Stimulated activated CD4-positive, alpha-beta T cell treated with anti-CD3 and anti-CD28 coated beads, Interleukin-1b, Interleukin-23, amount 100 ng/mL, for 24 hours (primary cell): ENCODE measurements around the gene LINGO1.

Experiments used
- DNase-seq, 4 experiments: peaks; one replicate each; pipeline ENCODE4 v3.0.0-alpha.2; 2020; ENCODE audit warnings: low read depth in 4 of 4, low spot score in 1 of 4

The LINGO1 gene

DNA sequence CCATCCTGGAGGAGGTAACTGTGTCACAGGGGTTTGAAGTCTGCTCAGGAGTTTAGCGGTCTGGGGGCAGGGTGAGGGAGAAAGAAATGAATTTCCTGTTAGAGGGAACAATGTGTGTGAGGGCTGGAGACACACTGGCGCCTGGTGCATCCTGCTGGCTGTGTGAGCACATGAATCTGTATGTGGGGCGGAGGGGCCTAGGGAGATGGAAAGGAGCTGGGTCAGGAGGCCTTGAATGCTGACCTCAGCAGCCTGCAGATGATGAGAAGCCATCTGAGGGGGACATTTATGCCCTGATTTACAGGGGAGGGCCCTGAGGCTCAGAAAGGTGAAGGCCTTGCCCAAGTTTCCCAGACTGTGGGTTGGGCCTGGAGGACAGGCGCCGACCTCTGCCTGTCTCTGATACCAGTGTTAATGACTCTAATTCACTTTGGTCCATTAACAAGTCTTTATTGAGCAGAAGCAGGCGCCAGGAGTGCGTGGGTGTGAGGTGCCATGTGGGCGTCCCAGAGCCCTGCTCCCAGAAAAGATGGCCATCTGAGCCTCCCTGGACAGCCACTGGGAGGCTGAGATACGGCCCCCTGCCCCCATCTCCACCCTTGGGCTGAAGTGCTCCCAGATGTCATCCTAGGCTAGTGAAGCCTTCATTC is 34.8 kb downstream of the LINGO1 start:
- DNase-seq, result no peak

- no peak for DNase-seq
Measured at GRCh38 chr15:77596821-77597803, 35.6 kb downstream of the LINGO1 start.

DNA sequence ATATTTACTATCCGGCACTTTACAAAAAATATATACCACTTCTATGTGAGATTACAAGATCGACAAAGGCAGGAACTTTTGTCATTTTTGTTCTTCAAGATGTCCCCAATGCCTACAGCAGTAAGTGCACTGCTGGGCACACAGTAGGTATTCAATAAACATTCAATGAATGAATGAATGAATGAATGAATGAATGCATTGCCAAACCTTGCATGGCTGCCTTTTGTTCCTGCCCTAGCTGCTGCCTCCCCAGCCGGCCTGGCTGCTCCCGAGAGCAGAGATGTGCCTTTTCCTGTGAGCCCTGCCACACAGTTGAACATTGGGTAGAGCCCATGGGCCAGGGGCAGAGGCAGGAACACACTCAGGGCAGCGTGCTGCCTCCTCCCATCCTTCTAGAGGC is 37.5 kb downstream of the LINGO1 start:
- DNase-seq, result no peak

DNA sequence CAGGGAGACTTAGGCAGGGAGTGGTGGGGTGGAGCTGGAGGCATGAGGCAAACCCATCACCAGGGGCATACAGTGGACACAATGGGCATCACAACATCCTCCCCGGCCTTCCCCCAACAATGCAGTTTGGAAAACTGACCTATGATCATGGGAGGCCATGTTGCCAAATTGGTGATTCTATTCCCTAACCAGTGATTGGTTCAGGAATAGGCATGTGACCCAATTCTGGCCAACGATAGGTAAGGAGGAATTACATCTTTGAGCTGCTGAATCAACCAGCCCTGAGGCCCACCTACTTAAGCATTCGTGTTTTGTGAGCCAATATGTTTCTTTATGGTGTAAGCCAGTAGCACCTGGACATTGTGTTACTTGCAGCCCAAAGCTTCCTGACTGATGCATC is 40.0 kb downstream of the LINGO1 start:
- DNase-seq, result no peak

DNA sequence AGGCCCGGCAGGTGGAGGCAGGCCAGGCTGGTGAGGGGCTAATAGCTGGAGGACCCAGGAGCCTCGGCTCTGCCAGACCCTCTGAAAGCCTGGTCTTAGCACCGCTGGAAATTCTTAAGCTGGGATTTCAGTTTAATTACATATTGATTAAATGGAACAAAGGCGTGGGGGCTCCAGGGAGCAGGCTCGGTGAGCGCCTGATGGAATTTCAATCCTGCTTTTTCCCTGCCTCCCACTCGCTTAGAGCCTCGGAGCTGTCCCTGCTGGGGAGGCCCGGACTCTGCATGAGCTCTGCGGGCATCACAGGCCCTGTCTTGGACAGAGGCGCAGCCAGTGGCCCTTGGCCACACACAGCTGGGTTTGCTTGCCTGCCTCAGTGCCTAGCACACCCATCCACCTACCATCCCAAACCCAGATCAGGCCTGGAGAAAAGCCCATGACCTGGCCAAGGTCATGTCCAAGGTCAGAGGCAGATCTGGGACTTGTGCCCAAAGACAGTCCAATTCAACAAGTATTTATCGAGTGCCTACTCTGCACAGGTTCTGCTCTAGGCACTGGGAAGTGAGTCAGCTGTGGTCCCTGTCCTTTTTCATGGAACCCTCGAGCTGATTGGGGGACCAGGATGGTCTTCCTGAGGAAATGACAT is 40.6 kb downstream of the LINGO1 start:
- no peak for DNase-seq

DNA sequence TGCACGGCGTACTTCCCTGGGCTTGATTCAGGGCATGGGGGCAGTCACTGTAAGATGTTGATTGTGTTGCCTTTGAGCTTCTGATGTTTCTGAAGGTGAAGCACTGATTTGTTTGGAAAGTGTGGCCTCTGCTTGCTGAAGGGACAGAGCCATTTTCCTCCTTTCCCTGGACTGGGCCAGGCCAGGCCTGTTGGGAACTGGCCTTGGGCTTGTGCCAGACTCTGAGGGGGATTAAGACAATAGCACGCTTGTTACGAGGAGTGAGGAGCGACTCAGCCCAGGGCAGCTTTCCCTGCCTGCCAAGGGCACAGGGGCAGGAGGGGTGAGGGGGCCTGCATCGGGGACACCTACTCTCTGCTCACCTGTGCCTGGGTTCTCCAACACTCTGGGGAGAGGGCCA is 42.9 kb downstream of the LINGO1 start:
- no peak for DNase-seq

GRCh38 chr15:77588126-77588525 is 44.6 kb downstream of the LINGO1 start:
- DNase-seq, result no peak

DNA sequence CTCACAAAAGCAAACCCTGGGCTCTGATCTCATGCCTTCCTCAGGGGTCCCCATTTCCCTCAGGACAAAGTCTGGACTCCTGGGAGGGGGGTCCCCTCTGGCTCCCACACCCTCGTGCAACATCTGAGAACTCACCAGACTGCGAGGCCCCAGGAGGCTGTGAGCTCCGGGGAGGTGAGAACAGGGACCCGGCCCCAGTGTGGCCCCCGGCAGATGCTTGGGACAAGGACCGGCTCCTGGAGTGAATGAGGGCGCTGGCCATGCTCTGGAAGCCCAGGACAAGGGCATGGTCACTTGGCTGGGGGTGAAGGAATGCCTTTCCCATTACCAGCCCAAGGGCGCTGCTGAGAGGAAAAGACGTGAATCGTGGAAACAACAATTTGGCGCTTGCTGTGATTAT is 48.0 kb downstream of the LINGO1 start:
- DNase-seq, result no peak

GRCh38 chr15:77584201-77584600 is 48.5 kb downstream of the LINGO1 start:
- no peak for DNase-seq

DNA sequence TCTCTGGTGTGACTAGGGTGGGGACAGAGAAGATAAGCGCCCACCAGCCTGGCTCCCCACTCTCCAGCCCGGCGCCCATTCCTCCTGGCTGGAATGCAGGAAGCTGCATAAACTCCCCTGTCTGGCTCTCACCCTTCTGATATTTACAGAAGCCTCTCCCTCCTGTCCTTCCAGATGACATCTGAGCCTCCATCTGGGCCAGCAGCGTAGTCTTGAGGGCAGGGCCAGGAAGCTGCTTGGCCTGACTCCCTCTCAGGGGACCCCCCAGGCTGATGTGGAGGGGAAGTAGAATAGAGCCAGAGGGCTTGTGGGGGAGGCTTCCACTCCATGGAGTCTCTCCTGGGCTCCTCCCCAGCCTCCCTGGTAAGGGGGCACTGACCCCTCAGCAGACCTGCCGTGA is 49.9 kb downstream of the LINGO1 start:
- no peak for DNase-seq

- no peak for DNase-seq
Measured at GRCh38 chr15:77581896-77582569, 50.7 kb downstream of the LINGO1 start.

DNA sequence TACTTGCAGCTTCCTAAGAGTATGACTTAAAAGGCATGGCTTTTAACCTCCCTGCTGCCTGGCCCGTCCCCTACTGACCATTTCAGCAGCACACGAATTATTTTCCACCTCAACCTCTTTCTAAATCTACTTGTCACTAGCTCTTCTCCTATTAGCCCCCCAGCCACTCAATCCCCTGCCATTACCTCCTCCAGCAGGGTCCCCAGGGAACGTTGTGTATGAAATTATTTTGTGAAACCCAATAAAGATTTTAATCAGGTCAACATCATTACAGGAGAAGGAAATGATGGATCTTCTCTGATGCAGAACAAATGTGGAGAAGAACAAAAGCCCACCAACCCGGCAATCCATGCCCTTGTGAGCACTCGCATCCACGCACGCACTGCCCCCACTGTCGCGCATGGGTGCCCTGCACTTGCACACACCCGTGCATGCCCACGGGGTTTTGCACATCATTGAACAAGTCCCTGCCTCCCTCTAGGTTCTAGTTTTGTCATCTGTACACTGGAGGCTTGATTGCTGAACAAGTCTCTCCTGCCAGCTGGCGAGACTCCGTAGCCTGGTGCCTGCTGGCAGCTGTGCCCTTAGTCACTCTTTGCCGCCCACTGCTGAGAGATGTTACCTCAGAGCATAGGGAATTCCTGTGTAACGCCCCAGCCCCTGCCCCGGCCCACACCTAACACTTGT is 51.6 kb downstream of the LINGO1 start:
- DNase-seq, result no peak

GRCh38 chr15:77579498-77580188 is 53.1 kb downstream of the LINGO1 start:
- no peak for DNase-seq

- DNase-seq, result no peak
Measured at GRCh38 chr15:77578641-77579372, 53.9 kb downstream of the LINGO1 start.

- no peak for DNase-seq
Measured at GRCh38 chr15:77577366-77577950, 55.3 kb downstream of the LINGO1 start.

GRCh38 chr15:77576538-77576937 is 56.2 kb downstream of the LINGO1 start:
- no peak for DNase-seq

GRCh38 chr15:77575203-77575934 is 57.3 kb downstream of the LINGO1 start:
- DNase-seq, result no peak

DNA sequence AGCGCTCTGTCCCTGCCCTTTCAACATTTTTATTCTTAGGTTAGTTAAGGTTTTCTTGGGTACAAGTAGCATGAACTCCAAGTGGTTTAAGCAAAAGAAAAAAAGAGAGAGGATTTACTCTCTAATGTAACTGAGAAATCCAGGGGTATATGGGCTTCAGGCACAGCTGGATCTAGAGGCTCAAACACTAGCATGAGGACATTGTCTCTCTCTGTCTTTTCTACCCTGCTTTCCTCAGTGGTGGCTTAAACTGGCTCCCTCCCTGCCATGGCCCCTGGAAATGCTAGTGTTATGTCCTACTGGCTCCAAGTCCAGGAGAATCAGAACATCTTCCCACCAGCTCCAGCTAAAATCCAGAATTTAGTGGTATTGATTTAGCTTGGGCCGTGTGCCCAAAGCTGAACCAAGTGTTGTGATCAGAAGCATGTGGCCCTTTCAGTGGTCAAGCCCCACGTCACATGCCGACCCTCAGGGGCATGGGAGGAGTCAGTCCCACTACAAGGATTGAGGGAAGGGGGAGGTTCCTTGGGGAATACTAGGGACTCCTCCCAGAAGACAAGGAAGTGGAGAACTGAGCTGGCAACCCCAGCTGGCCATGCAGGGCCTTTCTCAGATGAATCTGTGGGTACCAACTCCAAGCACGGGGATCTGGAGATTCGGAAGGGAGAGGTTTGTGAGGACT is 58.0 kb downstream of the LINGO1 start:
- no peak for DNase-seq
